GM10266 (cell line): Measurements from ENCODE around the gene MRPL43.

ENCODE experiments used
- DNase-seq: peaks from one replicate; pipeline ENCODE4 v3.0.0; 2012; ENCODE audit errors: extremely low spot score
- CTCF ChIP-seq: IDR thresholded peaks from 2 replicates; pipeline ENCODE4 v1.5.1; 2012; ENCODE audit warnings: mild to moderate bottlenecking, low read depth; ENCODE audit not compliant: control insufficient read depth, insufficient read depth; ENCODE audit errors: missing control alignments

The MRPL43 gene

DNA sequence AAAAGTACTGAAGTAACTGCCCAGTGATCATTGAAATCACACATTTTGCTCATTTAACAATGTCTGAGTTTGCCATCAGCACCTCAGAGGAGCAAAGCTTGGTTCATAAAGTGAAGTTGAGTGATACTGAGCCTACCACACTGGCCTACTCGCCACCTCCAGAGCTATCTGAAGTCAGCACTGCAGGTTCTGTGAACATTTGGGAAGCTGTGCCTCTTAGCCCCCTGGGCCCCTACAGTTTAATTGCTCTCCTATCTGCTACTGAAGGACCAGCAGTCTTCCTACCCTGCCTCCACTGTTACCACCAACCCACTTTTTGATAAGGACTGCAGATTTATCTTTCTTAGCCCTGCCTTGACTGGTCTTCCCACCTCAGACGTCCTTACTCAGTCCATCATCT is 20.0 kb downstream of the MRPL43 start:
- no peak for DNase-seq
- TF ChIP-seq CTCF: no peak

DNA sequence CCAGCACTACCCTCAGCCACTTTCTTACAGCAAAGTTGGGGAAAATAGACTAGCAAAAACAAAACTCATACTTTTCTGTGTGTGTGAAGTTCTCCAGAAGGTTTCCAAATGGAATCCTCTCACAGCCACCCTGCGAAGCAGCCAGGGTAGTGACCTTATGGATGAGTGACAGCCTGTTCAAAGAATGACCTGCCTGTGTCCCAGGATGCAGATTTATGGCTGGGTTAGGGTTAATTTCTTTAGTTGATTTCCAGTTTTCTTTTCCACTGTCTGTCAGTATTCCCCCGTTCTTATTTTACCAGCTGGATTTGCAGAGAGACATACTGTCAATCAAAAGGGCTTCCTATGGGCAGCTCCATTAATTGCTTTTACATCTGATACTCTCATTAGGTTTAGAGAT is 20.4 kb downstream of the MRPL43 start:
- TF ChIP-seq CTCF: no peak
- no peak for DNase-seq

- no peak for TF ChIP-seq CTCF
- no peak for DNase-seq
These were observed 21.5 kb downstream of the MRPL43 start for GRCh38 chr10:100965820-100966219.

- no peak for DNase-seq
- no peak for TF ChIP-seq CTCF
These were observed 23.5 kb downstream of the MRPL43 start for GRCh38 chr10:100963826-100964225.

- DNase-seq: no peak
- no peak for TF ChIP-seq CTCF
These were observed 24.8 kb downstream of the MRPL43 start for GRCh38 chr10:100962351-100963080.

DNA sequence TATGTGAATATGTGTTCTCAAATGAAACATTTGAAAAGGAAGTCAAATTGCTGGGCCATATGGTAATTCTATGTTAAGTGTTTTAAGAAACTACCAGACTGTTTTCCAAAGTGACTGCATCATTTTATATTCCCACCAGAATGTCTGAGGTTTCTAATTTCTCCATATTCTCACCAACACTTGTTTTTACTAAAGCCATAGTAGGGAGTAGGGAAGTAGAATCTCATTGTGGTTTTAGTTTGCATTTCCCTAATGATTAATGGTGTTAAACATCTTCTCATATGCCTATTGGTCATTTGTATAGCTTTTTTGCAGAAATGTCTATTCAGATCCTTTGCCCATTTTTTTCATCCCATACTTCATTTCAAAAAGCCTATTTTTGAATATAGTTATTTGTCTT is 27.0 kb downstream of the MRPL43 start:
- no peak for DNase-seq
- TF ChIP-seq CTCF: no peak

DNA sequence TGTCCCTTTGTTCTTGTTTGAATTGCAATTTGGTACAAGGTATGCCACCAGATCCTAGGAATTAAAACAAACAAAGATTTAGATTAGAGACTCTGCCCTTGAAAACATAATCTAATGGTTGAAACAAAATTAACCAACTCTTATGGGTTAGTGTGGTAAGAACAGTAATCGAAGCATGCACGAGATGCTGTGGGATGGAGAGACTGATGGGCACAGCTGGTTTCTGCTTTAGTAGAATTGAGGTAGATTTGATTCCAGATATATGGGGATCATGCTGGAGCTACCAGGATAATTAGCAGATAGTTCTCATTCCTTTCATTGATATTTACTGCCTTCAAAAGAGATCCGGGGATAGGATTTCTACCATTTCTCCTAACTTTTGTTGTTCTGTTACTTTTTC is 38.4 kb downstream of the MRPL43 start:
- DNase-seq: no peak
- no peak for TF ChIP-seq CTCF
